ENCODE data around the gene CREM. TPM values are rescaled to one million over a fixed set of nuclear protein-coding genes. Genes with fewer than 3 reads are reported as not detected.

The CREM gene
- total and polyA plus RNA-seq, 2 of the 8 experiments (the other 6 are each of a cell fraction or from before 2014, with no cell fraction given) = 18.7 to 21.9 TPM

GRCh38 chr10:35178331-35178730 lies 51.7 kb downstream of the CREM start (continued):
- TF ChIP-seq MAFK (IDR thresholded peaks at IDR 0.05; ENCODE audit: low read depth, low read length) (no peak), POU5F1 (IDR thresholded peaks at IDR 0.05; ENCODE audit: low read depth, low read length) (no peak), EP300 (IDR thresholded peaks at IDR 0.05; ENCODE audit: borderline replicate concordance in 1 of 2, low read depth in 2 of 2, low read length in 2 of 2) (no peak), NANOG (IDR thresholded peaks at IDR 0.05; ENCODE audit: insufficient read depth, low read depth, low read length, poor library complexity, severe bottlenecking) (no peak), MAX (IDR thresholded peaks at IDR 0.05) (no peak), CBX8 (IDR thresholded peaks at IDR 0.05; ENCODE audit: borderline replicate concordance, low read depth, low read length) (no peak), EGR1 (IDR thresholded peaks at IDR 0.05; ENCODE audit: borderline replicate concordance, low read depth, low read length) (no peak), KDM5A (IDR thresholded peaks at IDR 0.05; ENCODE audit: low read length) (no peak), KDM1A (IDR thresholded peaks at IDR 0.05; ENCODE audit: borderline replicate concordance, low read length) (no peak)
